Measurements from ENCODE around the gene BLOC1S4. TPM values are rescaled to one million over a fixed set of nuclear protein-coding genes. Genes with fewer than 3 reads are reported as not detected.

BLOC1S4 gene
- total RNA-seq, 2 donors from 2014 or later = 19.2 to 20.8 TPM

DNA sequence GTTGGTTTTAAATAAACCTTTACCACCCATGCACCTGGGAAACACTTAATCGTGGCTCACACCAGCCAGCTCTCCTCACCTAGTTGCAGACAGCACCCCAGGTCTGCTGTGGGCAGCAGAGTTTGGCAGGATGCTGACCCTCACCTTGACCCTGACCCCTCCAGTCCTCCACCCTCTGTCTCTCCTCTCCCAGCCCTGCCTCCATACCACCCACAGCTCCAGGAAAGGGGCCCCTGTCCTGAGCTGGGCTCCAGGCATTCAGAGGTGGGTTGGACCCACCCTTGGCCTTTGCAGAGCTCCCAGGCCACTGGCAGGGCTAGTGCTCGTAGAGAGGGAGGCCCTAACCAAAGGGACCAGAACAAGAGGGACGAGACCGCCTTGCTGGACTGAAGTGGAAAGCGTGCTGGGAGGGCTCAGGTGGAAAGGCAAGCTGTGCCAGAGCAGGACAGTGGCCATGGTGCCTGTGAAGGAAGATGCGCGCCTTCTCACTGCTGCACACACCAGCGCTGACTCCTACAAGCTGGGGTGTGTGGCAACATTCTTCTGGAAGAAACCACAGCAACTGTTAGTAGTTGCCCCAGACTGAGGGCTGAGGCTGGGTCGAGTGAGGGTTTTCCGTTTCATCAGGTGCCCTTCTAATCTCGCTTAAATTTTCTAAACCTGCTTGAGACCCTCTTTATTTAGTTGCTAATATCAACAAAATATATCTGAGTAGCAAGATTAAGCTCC lies 32.9 kb upstream of the BLOC1S4 start:
- H3K4me3 Mint-ChIP-seq = no peak overlapping the region
- H3K9me3 ChIP-seq (ENCODE audit: control insufficient read depth, low read length, poor library complexity, severe bottlenecking) = no peaks in the 10 kb centered on the region
- H3K4me1 Mint-ChIP-seq = peaks cover 16% of the 10 kb centered on the region
- ATAC-seq = no peak
- no peaks in the 10 kb centered on the region for H3K36me3 Mint-ChIP-seq (ENCODE audit: low read depth)
- DNase-seq = no peak
- no peak overlapping the region for H3K27ac Mint-ChIP-seq
- H3K27me3 Mint-ChIP-seq = no peaks in the 10 kb centered on the region

DNA sequence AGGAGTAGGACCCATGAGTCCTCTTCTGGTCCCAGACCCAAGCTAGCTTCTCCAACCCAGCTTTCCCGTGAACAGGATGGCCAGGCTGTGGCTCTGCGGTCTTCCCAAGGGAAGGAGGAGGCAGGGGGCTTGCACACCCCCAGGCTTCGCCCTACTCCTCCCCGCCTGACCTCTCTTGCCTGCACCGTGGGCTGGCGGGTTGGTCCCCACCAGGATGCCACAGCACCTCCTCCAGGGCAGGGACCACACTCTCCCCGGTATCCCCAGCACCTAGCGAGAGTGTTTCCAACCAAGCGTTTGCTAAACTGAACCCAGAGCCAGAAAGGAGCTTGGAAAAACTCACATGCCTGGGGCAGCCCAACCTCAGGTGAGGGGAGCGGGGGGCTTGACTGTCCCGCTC lies 31.3 kb upstream of the BLOC1S4 start:
- H3K9me3 ChIP-seq (ENCODE audit: control insufficient read depth, low read length, poor library complexity, severe bottlenecking) = no peaks in the 10 kb centered on the region
- Mint-ChIP-seq H3K27ac (peak overlapping the region; percentile 51), H3K27me3 (no peaks in the 10 kb centered on the region), H3K36me3 (ENCODE audit: low read depth) (no peaks in the 10 kb centered on the region), H3K4me3 (no peak overlapping the region), H3K4me1 (peaks cover 31% of the 10 kb centered on the region)
- ATAC-seq = no peak
- DNase-seq = no peak

- ATAC-seq (no peak), DNase-seq (no peak)
- H3K27me3 Mint-ChIP-seq = no peaks in the 10 kb centered on the region
- no peaks in the 10 kb centered on the region for H3K9me3 ChIP-seq (ENCODE audit: control insufficient read depth, low read length, poor library complexity, severe bottlenecking)
- H3K27ac Mint-ChIP-seq = peak overlapping the region; percentile 87
- H3K36me3 Mint-ChIP-seq (ENCODE audit: low read depth) = no peaks in the 10 kb centered on the region
- no peak overlapping the region for H3K4me3 Mint-ChIP-seq
- peaks cover 45% of the 10 kb centered on the region for H3K4me1 Mint-ChIP-seq
Measured at GRCh38 chr4:6686104-6686787, 29.7 kb upstream of the BLOC1S4 start.

GRCh38 chr4:6687947-6688878 lies 27.8 kb upstream of the BLOC1S4 start:
- Mint-ChIP-seq H3K27me3 (no peaks in the 10 kb centered on the region), H3K4me3 (peak overlapping the region; percentile 96), H3K4me1 (peaks cover 48% of the 10 kb centered on the region), H3K27ac (peak overlapping the region; percentile 99), H3K36me3 (ENCODE audit: low read depth) (no peaks in the 10 kb centered on the region)
- DNase-seq = no peak
- no peaks in the 10 kb centered on the region for H3K9me3 ChIP-seq (ENCODE audit: control insufficient read depth, low read length, poor library complexity, severe bottlenecking)
- no peak for ATAC-seq

- Mint-ChIP-seq H3K27me3 (no peaks in the 10 kb centered on the region), H3K4me3 (peak overlapping the region; percentile 96), H3K4me1 (peaks cover 55% of the 10 kb centered on the region), H3K27ac (peak overlapping the region; percentile 99), H3K36me3 (ENCODE audit: low read depth) (no peaks in the 10 kb centered on the region)
- ATAC-seq (peak; percentile 82), DNase-seq (peak; percentile 40 to 65 (median 50))
- H3K9me3 ChIP-seq (ENCODE audit: control insufficient read depth, low read length, poor library complexity, severe bottlenecking) = no peaks in the 10 kb centered on the region
Measured at GRCh38 chr4:6688879-6689505, 27.0 kb upstream of the BLOC1S4 start.

GRCh38 chr4:6689506-6689960 lies 26.4 kb upstream of the BLOC1S4 start:
- H3K36me3 Mint-ChIP-seq (ENCODE audit: low read depth) = no peaks in the 10 kb centered on the region
- no peaks in the 10 kb centered on the region for H3K9me3 ChIP-seq (ENCODE audit: control insufficient read depth, low read length, poor library complexity, severe bottlenecking)
- DNase-seq (no peak), ATAC-seq (no peak)
- H3K27me3 Mint-ChIP-seq = no peaks in the 10 kb centered on the region
- H3K4me1 Mint-ChIP-seq = peaks cover 58% of the 10 kb centered on the region
- peak overlapping the region; percentile 99 for H3K27ac Mint-ChIP-seq
- peak overlapping the region; percentile 96 for H3K4me3 Mint-ChIP-seq

GRCh38 chr4:6692379-6692778 lies 23.6 kb upstream of the BLOC1S4 start:
- no peaks in the 10 kb centered on the region for H3K27me3 Mint-ChIP-seq
- H3K27ac Mint-ChIP-seq = peak overlapping the region; percentile 100
- H3K36me3 Mint-ChIP-seq (ENCODE audit: low read depth) = no peaks in the 10 kb centered on the region
- H3K4me3 Mint-ChIP-seq = peak overlapping the region; percentile 73
- DNase-seq (no peak), ATAC-seq (no peak)
- no peaks in the 10 kb centered on the region for H3K9me3 ChIP-seq (ENCODE audit: control insufficient read depth, low read length, poor library complexity, severe bottlenecking)
- H3K4me1 Mint-ChIP-seq = peaks cover 70% of the 10 kb centered on the region

- peaks cover 69% of the 10 kb centered on the region for H3K4me1 Mint-ChIP-seq
- ATAC-seq (no peak), DNase-seq (no peak)
- no peaks in the 10 kb centered on the region for H3K27me3 Mint-ChIP-seq
- H3K27ac Mint-ChIP-seq = peak overlapping the region; percentile 100
- H3K36me3 Mint-ChIP-seq (ENCODE audit: low read depth) = no peaks in the 10 kb centered on the region
- peak overlapping the region; percentile 73 for H3K4me3 Mint-ChIP-seq
- H3K9me3 ChIP-seq (ENCODE audit: control insufficient read depth, low read length, poor library complexity, severe bottlenecking) = no peaks in the 10 kb centered on the region
Measured at GRCh38 chr4:6692806-6693205, 23.2 kb upstream of the BLOC1S4 start.

DNA sequence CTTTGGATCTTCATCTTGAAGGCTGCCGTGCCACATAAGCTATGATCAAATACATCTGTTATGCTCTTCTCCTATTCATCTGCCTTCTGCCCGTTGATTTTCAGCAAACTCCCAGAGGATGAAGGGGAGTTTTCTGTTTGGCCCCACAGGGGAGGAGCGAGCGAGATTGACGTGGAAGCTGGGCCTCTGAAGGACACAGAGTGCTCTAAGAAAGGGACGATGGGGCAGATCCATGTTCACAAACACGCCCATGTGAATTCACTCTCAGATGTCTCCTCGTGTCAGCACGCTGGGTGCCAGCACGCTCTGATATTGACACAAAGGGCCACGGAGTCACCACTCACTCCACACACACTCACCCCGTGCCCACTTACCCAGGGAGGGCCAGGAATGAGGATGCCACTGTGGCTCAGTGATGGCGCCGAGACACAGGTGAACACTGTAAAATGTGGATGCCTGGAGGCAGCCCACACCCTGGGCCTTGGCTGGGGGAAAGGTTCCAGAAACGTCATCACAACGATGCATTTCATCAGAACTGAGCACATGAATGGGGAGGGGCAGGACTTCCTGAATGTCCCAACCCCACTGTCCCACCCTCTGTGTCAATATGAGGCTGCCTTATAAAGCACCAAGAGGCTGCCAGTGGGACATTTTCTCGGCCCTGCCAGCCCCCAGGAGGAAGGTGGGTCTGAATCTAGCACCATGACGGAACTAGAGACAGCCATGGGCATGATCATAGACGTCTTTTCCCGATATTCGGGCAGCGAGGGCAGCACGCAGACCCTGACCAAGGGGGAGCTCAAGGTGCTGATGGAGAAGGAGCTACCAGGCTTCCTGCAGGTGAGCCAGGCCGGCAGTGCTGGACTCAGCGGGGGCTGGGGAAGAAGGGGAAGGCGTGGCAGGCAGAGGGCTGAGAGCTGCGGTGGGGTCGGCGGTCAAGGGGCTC lies 22.5 kb upstream of the BLOC1S4 start, which contains the start of gene S100P:
S100P (plus strand) TSS at position 648 of the 946 bp plus-strand sequence; CDS start at position 703, 55 bp downstream.
- H3K4me3 Mint-ChIP-seq = peak within 1 kb of the TSS; percentile 80
- ATAC-seq = no peak
- peak within 1 kb of the TSS; percentile 100 for H3K27ac Mint-ChIP-seq
- DNase-seq = no peak
- H3K4me1 Mint-ChIP-seq = peaks cover 67% of the 10 kb centered on the region
- H3K9me3 ChIP-seq (ENCODE audit: control insufficient read depth, low read length, poor library complexity, severe bottlenecking) = no peaks in the 10 kb centered on the region
- no peaks in the 10 kb centered on the region for H3K36me3 Mint-ChIP-seq (ENCODE audit: low read depth)
- H3K27me3 Mint-ChIP-seq = no peaks in the 10 kb centered on the region

GRCh38 chr4:6694177-6694901 lies 21.6 kb upstream of the BLOC1S4 start:
- no peaks in the 10 kb centered on the region for H3K9me3 ChIP-seq (ENCODE audit: control insufficient read depth, low read length, poor library complexity, severe bottlenecking)
- ATAC-seq (peak; percentile 23), DNase-seq (no peak)
- Mint-ChIP-seq H3K4me1 (peaks cover 63% of the 10 kb centered on the region), H3K27me3 (no peaks in the 10 kb centered on the region), H3K27ac (peak overlapping the region; percentile 100), H3K36me3 (ENCODE audit: low read depth) (no peaks in the 10 kb centered on the region), H3K4me3 (peak overlapping the region; percentile 80)

All from T-helper 17 cell (primary cell).